ENCODE results near the gene USP49.

The USP49 gene

GRCh38 chr6:41858703-41859102 is 36.5 kb downstream of the USP49 start:
- no peak for DNase-seq (ENCODE audit: extremely low read depth, insufficient read length)
- no peak overlapping the region for H3K4me3 ChIP-seq (replicated peaks; ENCODE audit: low read depth, low read length)
- no peak for TF ChIP-seq CTCF (IDR thresholded peaks at IDR 0.05; ENCODE audit: insufficient read depth, low read length, poor library complexity, severe bottlenecking)
- no peaks in the 10 kb centered on the region for H3K27me3 ChIP-seq (replicated peaks; ENCODE audit: control insufficient read depth, insufficient read depth, low read length)
- H3K36me3 ChIP-seq (ENCODE audit: control insufficient read depth, insufficient read depth, low read length): no peaks in the 10 kb centered on the region

GRCh38 chr6:41850861-41851260 is 44.3 kb downstream of the USP49 start:
- no peaks in the 10 kb centered on the region for H3K36me3 ChIP-seq (ENCODE audit: control insufficient read depth, insufficient read depth, low read length)
- H3K4me3 ChIP-seq (replicated peaks; ENCODE audit: low read depth, low read length): no peak overlapping the region
- H3K27me3 ChIP-seq (replicated peaks; ENCODE audit: control insufficient read depth, insufficient read depth, low read length): no peaks in the 10 kb centered on the region
- no peak for TF ChIP-seq CTCF (IDR thresholded peaks at IDR 0.05; ENCODE audit: insufficient read depth, low read length, poor library complexity, severe bottlenecking)
- DNase-seq (ENCODE audit: extremely low read depth, insufficient read length): no peak

- peak; percentile 30 for DNase-seq (ENCODE audit: extremely low read depth, insufficient read length)
- TF ChIP-seq CTCF (IDR thresholded peaks at IDR 0.05; ENCODE audit: insufficient read depth, low read length, poor library complexity, severe bottlenecking): peak; percentile 79
- Histone ChIP-seq H3K4me3 (replicated peaks; ENCODE audit: low read depth, low read length) (no peak overlapping the region), H3K27me3 (replicated peaks; ENCODE audit: control insufficient read depth, insufficient read depth, low read length) (no peaks in the 10 kb centered on the region), H3K36me3 (ENCODE audit: control insufficient read depth, insufficient read depth, low read length) (no peaks in the 10 kb centered on the region)
Measured at GRCh38 chr6:41846666-41847237, 48.4 kb downstream of the USP49 start.

GRCh38 chr6:41843178-41843577 is 52.0 kb downstream of the USP49 start:
- no peaks in the 10 kb centered on the region for H3K36me3 ChIP-seq (ENCODE audit: control insufficient read depth, insufficient read depth, low read length)
- H3K4me3 ChIP-seq (replicated peaks; ENCODE audit: low read depth, low read length): no peak overlapping the region
- H3K27me3 ChIP-seq (replicated peaks; ENCODE audit: control insufficient read depth, insufficient read depth, low read length): no peaks in the 10 kb centered on the region
- TF ChIP-seq CTCF (IDR thresholded peaks at IDR 0.05; ENCODE audit: insufficient read depth, low read length, poor library complexity, severe bottlenecking): no peak
- DNase-seq (ENCODE audit: extremely low read depth, insufficient read length): no peak

GRCh38 chr6:41840326-41840725 is 54.8 kb downstream of the USP49 start:
- DNase-seq (ENCODE audit: extremely low read depth, insufficient read length): no peak
- Histone ChIP-seq H3K27me3 (replicated peaks; ENCODE audit: control insufficient read depth, insufficient read depth, low read length) (no peaks in the 10 kb centered on the region), H3K36me3 (ENCODE audit: control insufficient read depth, insufficient read depth, low read length) (no peaks in the 10 kb centered on the region), H3K4me3 (replicated peaks; ENCODE audit: low read depth, low read length) (no peak overlapping the region)
- no peak for TF ChIP-seq CTCF (IDR thresholded peaks at IDR 0.05; ENCODE audit: insufficient read depth, low read length, poor library complexity, severe bottlenecking)

GRCh38 chr6:41836660-41837052 is 58.5 kb downstream of the USP49 start:
- H3K4me3 ChIP-seq (replicated peaks; ENCODE audit: low read depth, low read length): no peak overlapping the region
- H3K27me3 ChIP-seq (replicated peaks; ENCODE audit: control insufficient read depth, insufficient read depth, low read length): no peaks in the 10 kb centered on the region
- no peaks in the 10 kb centered on the region for H3K36me3 ChIP-seq (ENCODE audit: control insufficient read depth, insufficient read depth, low read length)
- no peak for DNase-seq (ENCODE audit: extremely low read depth, insufficient read length)
- TF ChIP-seq CTCF (IDR thresholded peaks at IDR 0.05; ENCODE audit: insufficient read depth, low read length, poor library complexity, severe bottlenecking): no peak
